Neural crest cell (in vitro differentiated cells): ENCODE data around the gene UPF1. TPM values are rescaled to one million over a fixed set of nuclear protein-coding genes. Genes with fewer than 3 reads are reported as not detected.

ENCODE experiments used
- DNase-seq: peaks from one replicate; pipeline ENCODE4 v3.0.0; 2021; ENCODE audit warnings: low read depth, mixed read lengths, low spot score
- H3K27ac Mint-ChIP-seq: one replicate; pipeline ENCODE4 v1.8.0; 2021; ENCODE audit warnings: mild to moderate bottlenecking, mixed read lengths; ENCODE audit not compliant: unreplicated experiment
- H3K27me3 Mint-ChIP-seq: 2 replicates; pipeline ENCODE4 v1.8.0; 2021; ENCODE audit warnings: low read depth, mild to moderate bottlenecking, mixed read lengths
- H3K36me3 Mint-ChIP-seq: 2 replicates; pipeline ENCODE4 v1.8.0; 2021; ENCODE audit warnings: low read depth, mild to moderate bottlenecking, mixed read lengths
- H3K4me1 Mint-ChIP-seq: 2 replicates; pipeline ENCODE4 v1.8.0; 2021; ENCODE audit warnings: mixed read lengths
- H3K4me3 Mint-ChIP-seq: one replicate; pipeline ENCODE4 v1.8.0; 2021; ENCODE audit warnings: mild to moderate bottlenecking, mixed read lengths
- H3K9me3 Mint-ChIP-seq: 2 replicates; pipeline ENCODE4 v1.8.0; 2021; ENCODE audit warnings: mixed read lengths
- total RNA-seq: library from RNA; stranded (reverse); gene quantifications from 2 replicates; pipeline ENCODE4 v1.2.1, GENCODE V29; 2021
- TF ChIP-seq, protein P1 (sequence below): fragments of 200-600 bp; sonication (generic); conservative IDR thresholded peaks from 2 replicates; pipeline ENCODE4 v1.5.0; 2021; ENCODE audit warnings: antibody characterized with exemption, mild to moderate bottlenecking

Gene UPF1
- total RNA-seq, 1 donor from 2014 or later = 76.5 TPM

GRCh38 chr19:18903156-18904037 lies 71.6 kb downstream of the UPF1 start:
- TF ChIP-seq, protein P1, sequence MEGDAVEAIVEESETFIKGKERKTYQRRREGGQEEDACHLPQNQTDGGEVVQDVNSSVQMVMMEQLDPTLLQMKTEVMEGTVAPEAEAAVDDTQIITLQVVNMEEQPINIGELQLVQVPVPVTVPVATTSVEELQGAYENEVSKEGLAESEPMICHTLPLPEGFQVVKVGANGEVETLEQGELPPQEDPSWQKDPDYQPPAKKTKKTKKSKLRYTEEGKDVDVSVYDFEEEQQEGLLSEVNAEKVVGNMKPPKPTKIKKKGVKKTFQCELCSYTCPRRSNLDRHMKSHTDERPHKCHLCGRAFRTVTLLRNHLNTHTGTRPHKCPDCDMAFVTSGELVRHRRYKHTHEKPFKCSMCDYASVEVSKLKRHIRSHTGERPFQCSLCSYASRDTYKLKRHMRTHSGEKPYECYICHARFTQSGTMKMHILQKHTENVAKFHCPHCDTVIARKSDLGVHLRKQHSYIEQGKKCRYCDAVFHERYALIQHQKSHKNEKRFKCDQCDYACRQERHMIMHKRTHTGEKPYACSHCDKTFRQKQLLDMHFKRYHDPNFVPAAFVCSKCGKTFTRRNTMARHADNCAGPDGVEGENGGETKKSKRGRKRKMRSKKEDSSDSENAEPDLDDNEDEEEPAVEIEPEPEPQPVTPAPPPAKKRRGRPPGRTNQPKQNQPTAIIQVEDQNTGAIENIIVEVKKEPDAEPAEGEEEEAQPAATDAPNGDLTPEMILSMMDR = no peak
- no peak overlapping the region for H3K27ac Mint-ChIP-seq
- H3K27me3 Mint-ChIP-seq = no peaks in the 10 kb centered on the region
- no peak for DNase-seq
- H3K4me1 Mint-ChIP-seq = no peaks in the 10 kb centered on the region
- no peak overlapping the region for H3K4me3 Mint-ChIP-seq
- no peaks in the 10 kb centered on the region for H3K9me3 Mint-ChIP-seq
- no peaks in the 10 kb centered on the region for H3K36me3 Mint-ChIP-seq

GRCh38 chr19:18904334-18905057 lies 72.7 kb downstream of the UPF1 start:
- no peak for DNase-seq
- TF ChIP-seq, protein P1 = no peak
- Mint-ChIP-seq H3K27ac (no peak overlapping the region), H3K27me3 (no peaks in the 10 kb centered on the region), H3K4me3 (no peak overlapping the region), H3K9me3 (no peaks in the 10 kb centered on the region), H3K4me1 (no peaks in the 10 kb centered on the region), H3K36me3 (no peaks in the 10 kb centered on the region)

- Mint-ChIP-seq H3K4me3 (no peak overlapping the region), H3K27me3 (no peaks in the 10 kb centered on the region), H3K4me1 (no peaks in the 10 kb centered on the region), H3K9me3 (no peaks in the 10 kb centered on the region), H3K27ac (no peak overlapping the region), H3K36me3 (no peaks in the 10 kb centered on the region)
- TF ChIP-seq, protein P1 = no peak
- DNase-seq = no peak
Measured at GRCh38 chr19:18905058-18905456, 73.3 kb downstream of the UPF1 start.

DNA sequence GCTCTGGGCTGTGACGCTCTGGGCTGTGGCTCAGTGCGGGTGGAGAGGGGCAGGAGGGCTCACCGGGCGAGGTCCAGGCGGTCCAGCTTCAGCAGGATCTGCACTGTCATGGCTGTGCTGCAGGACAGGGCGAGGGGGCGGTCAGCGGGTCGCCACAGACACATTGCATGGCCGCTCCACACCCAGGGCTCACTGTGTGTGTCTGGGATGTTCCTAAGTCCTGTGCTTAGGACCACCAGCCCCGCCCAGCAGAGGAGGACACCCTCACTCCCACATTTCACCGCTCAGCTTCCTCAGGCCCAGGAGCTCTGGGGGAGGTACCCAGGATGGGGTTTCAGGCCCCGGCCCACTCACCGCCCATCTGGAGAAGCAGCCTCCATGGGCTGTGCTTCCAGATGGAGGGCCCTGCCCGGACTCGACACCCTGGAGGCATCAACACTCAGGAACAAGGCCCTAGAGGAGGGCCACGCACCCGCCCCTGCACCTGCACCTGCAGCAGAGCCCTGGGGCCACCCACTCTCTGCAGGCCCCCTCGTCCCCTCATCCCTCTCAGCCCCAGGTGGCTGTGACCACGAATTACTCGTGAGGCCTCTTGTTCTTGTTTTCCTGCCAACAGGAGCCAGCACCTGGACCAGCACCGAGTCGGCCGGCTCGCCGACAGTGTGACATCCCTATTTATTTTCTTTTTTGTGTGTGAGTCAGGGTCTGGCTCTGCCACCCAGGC lies 73.9 kb downstream of the UPF1 start:
- TF ChIP-seq, protein P1 = no peak
- no peak overlapping the region for H3K4me3 Mint-ChIP-seq
- H3K9me3 Mint-ChIP-seq = no peaks in the 10 kb centered on the region
- no peaks in the 10 kb centered on the region for H3K36me3 Mint-ChIP-seq
- no peak overlapping the region for H3K27ac Mint-ChIP-seq
- no peak for DNase-seq
- H3K4me1 Mint-ChIP-seq = no peaks in the 10 kb centered on the region
- H3K27me3 Mint-ChIP-seq = no peaks in the 10 kb centered on the region
